Neural cell (in vitro differentiated cells): Measurements from ENCODE around the gene EIF1B.

ENCODE experiments used
- EP300 ChIP-seq: fragments of 450-650 bp; conservative IDR thresholded peaks from 2 replicates; pipeline ENCODE4 v1.6.1; 2014; ENCODE audit warnings: antibody characterized with exemption, mild to moderate bottlenecking, moderate library complexity; ENCODE audit not compliant: poor library complexity, severe bottlenecking
- POLR2AphosphoS5 ChIP-seq: IDR thresholded peaks from 2 replicates; pipeline ENCODE4 v1.6.1; 2012
- RAD21 ChIP-seq: fragments of 450-650 bp; conservative IDR thresholded peaks from 2 replicates; pipeline ENCODE4 v1.6.1; 2014; ENCODE audit warnings: antibody characterized with exemption, mild to moderate bottlenecking, moderate library complexity
- SMC3 ChIP-seq: fragments of 450-650 bp; conservative IDR thresholded peaks from 2 replicates; pipeline ENCODE4 v1.6.1; 2014; ENCODE audit warnings: antibody characterized with exemption, mild to moderate bottlenecking, moderate library complexity; ENCODE audit not compliant: poor library complexity
- TAF1 ChIP-seq: IDR thresholded peaks from 2 replicates; pipeline ENCODE4 v1.6.1; 2012; ENCODE audit warnings: low read depth
- TF ChIP-seq, protein P1 (sequence below): fragments of 450-650 bp; IDR thresholded peaks from 2 replicates; pipeline ENCODE4 v1.5.1; 2014; ENCODE audit warnings: antibody characterized with exemption, mild to moderate bottlenecking, moderate library complexity; ENCODE audit not compliant: poor library complexity, severe bottlenecking
- TF ChIP-seq, protein P2 (sequence below): IDR thresholded peaks from 2 replicates; pipeline ENCODE4 v1.6.1; 2012; ENCODE audit warnings: borderline replicate concordance

DNA sequence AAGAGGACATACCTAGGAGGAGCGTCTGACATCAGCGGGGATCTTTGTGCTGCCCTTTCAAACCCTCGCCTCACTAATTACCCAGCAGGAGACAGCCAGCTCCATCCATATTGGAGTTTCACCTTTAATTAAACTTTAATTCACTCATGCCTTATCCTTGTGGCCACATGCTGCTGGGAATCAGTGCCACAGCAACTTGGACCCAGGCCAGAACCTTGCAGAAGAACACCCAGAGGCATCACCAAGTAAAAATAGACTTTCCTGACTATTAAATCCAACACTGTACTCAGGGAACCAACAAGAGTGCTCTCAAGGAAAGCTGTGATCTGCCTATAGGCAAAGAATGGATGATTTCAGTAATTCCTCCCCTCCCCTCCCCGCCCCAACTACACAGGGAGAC, 23.9 kb downstream of the EIF1B start:
- TF ChIP-seq, protein P1, sequence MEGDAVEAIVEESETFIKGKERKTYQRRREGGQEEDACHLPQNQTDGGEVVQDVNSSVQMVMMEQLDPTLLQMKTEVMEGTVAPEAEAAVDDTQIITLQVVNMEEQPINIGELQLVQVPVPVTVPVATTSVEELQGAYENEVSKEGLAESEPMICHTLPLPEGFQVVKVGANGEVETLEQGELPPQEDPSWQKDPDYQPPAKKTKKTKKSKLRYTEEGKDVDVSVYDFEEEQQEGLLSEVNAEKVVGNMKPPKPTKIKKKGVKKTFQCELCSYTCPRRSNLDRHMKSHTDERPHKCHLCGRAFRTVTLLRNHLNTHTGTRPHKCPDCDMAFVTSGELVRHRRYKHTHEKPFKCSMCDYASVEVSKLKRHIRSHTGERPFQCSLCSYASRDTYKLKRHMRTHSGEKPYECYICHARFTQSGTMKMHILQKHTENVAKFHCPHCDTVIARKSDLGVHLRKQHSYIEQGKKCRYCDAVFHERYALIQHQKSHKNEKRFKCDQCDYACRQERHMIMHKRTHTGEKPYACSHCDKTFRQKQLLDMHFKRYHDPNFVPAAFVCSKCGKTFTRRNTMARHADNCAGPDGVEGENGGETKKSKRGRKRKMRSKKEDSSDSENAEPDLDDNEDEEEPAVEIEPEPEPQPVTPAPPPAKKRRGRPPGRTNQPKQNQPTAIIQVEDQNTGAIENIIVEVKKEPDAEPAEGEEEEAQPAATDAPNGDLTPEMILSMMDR: no peak
- TF ChIP-seq RAD21 (no peak), SMC3 (no peak), EP300 (no peak), POLR2AphosphoS5 (no peak), TAF1 (no peak)
- TF ChIP-seq, protein P2, sequence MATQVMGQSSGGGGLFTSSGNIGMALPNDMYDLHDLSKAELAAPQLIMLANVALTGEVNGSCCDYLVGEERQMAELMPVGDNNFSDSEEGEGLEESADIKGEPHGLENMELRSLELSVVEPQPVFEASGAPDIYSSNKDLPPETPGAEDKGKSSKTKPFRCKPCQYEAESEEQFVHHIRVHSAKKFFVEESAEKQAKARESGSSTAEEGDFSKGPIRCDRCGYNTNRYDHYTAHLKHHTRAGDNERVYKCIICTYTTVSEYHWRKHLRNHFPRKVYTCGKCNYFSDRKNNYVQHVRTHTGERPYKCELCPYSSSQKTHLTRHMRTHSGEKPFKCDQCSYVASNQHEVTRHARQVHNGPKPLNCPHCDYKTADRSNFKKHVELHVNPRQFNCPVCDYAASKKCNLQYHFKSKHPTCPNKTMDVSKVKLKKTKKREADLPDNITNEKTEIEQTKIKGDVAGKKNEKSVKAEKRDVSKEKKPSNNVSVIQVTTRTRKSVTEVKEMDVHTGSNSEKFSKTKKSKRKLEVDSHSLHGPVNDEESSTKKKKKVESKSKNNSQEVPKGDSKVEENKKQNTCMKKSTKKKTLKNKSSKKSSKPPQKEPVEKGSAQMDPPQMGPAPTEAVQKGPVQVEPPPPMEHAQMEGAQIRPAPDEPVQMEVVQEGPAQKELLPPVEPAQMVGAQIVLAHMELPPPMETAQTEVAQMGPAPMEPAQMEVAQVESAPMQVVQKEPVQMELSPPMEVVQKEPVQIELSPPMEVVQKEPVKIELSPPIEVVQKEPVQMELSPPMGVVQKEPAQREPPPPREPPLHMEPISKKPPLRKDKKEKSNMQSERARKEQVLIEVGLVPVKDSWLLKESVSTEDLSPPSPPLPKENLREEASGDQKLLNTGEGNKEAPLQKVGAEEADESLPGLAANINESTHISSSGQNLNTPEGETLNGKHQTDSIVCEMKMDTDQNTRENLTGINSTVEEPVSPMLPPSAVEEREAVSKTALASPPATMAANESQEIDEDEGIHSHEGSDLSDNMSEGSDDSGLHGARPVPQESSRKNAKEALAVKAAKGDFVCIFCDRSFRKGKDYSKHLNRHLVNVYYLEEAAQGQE: no peak
